CD14-positive monocyte (primary cell): ENCODE data around the gene MOB3B. TPM values are rescaled to one million over a fixed set of nuclear protein-coding genes. Genes with fewer than 3 reads are reported as not detected.

Experiments
- DNase-seq, 3 donors: peaks; one replicate each; pipeline ENCODE4 v3.0.0-alpha.2; 2011 to 2022
- H2AFZ ChIP-seq: 2 replicates; pipeline ENCODE4 v1.6.0; 2012; ENCODE audit warnings: mild to moderate bottlenecking, low read depth, low read length, inconsistent platforms; ENCODE audit not compliant: insufficient read depth, poor library complexity, severe bottlenecking
- H3K27ac ChIP-seq, 2 donors: 1 replicate in 1 of 2; 2 replicates in 1 of 2; pipeline ENCODE4 v1.5.1; 2012 to 2013; ENCODE audit warnings: low read length in 2 of 2, control low read depth in 1 of 2, inconsistent platforms in 1 of 2, low read depth in 1 of 2, mild to moderate bottlenecking in 1 of 2
- H3K27me3 ChIP-seq, 2 donors: one replicate each; pipeline versions ENCODE4 v1.6.0 to v1.6.1; 2011 to 2013; ENCODE audit warnings: low read length in 2 of 2; ENCODE audit not compliant: control insufficient read depth in 2 of 2, insufficient read depth in 2 of 2
- H3K36me3 ChIP-seq, 2 donors: replicated peaks in 1 of 2; 1 replicate in 1 of 2; 2 replicates in 1 of 2; pipeline versions ENCODE4 v1.5.1 to v1.6.1; 2012 to 2013; ENCODE audit warnings: low read length in 2 of 2, control low read depth in 1 of 2, inconsistent platforms in 1 of 2, mild to moderate bottlenecking in 1 of 2; ENCODE audit not compliant: insufficient read depth in 2 of 2, control insufficient read depth in 1 of 2
- H3K4me1 ChIP-seq, 2 donors: 1 replicate in 1 of 2; 2 replicates in 1 of 2; pipeline versions ENCODE4 v1.5.1 to v1.6.1; 2012 to 2013; ENCODE audit warnings: low read length in 2 of 2, control low read depth in 1 of 2, inconsistent platforms in 1 of 2, mild to moderate bottlenecking in 1 of 2, moderate library complexity in 1 of 2; ENCODE audit not compliant: insufficient read depth in 2 of 2, control insufficient read depth in 1 of 2
- H3K4me2 ChIP-seq: replicated peaks from 2 replicates; pipeline ENCODE3; 2012; ENCODE audit warnings: low read length, moderate library complexity, mild to moderate bottlenecking; ENCODE audit not compliant: poor library complexity, severe bottlenecking; ENCODE audit errors: extremely low read depth
- H3K4me3 ChIP-seq, 3 experiments: fragments of 200-600 bp in 1 of 3; sonication (generic) in 1 of 3; replicated peaks in 1 of 3; 1 replicate in 2 of 3; 2 replicates in 1 of 3; pipeline ENCODE4 v1.5.1; 2011 to 2013; ENCODE audit warnings: low read length in 3 of 3, mild to moderate bottlenecking in 3 of 3, control low read depth in 2 of 3, low read depth in 2 of 3, inconsistent platforms in 1 of 3, moderate library complexity in 1 of 3
- H3K79me2 ChIP-seq: 2 replicates; pipeline ENCODE4 v1.6.0; 2012; ENCODE audit warnings: mild to moderate bottlenecking, control low read depth, inconsistent platforms, low read length, moderate library complexity; ENCODE audit not compliant: insufficient read depth
- H3K9ac ChIP-seq: 2 replicates; pipeline ENCODE4 v1.6.0; 2017; ENCODE audit warnings: low read length, mild to moderate bottlenecking; ENCODE audit not compliant: insufficient read depth, poor library complexity, severe bottlenecking
- H3K9me3 ChIP-seq, 2 donors: replicated peaks in 1 of 2; 1 replicate in 1 of 2; 2 replicates in 1 of 2; pipeline versions ENCODE4 v1.5.1 to v1.6.1; 2012 to 2013; ENCODE audit warnings: low read length in 2 of 2, control low read depth in 1 of 2; ENCODE audit not compliant: control insufficient read depth in 1 of 2, insufficient read depth in 1 of 2
- H4K20me1 ChIP-seq: 2 replicates; pipeline ENCODE4 v1.6.0; 2012; ENCODE audit warnings: mild to moderate bottlenecking, low read length, control low read depth, moderate library complexity; ENCODE audit not compliant: insufficient read depth
- H3K27ac Mint-ChIP-seq, 7 donors: one replicate each; pipeline ENCODE4 v1.8.0; 2020; ENCODE audit warnings: mild to moderate bottlenecking in 7 of 7, mixed read lengths in 7 of 7, moderate library complexity in 6 of 7, inconsistent platforms in 2 of 7
- H3K27me3 Mint-ChIP-seq, 3 donors: one replicate each; pipeline ENCODE4 v1.8.0; 2021 to 2022; ENCODE audit warnings: low read depth in 3 of 3, mild to moderate bottlenecking in 3 of 3, mixed read lengths in 3 of 3, moderate library complexity in 3 of 3, inconsistent platforms in 1 of 3
- H3K36me3 Mint-ChIP-seq, 2 donors: one replicate each; pipeline ENCODE4 v1.8.0; 2020; ENCODE audit warnings: mixed read lengths in 2 of 2, inconsistent platforms in 1 of 2, mild to moderate bottlenecking in 1 of 2
- H3K4me1 Mint-ChIP-seq: one replicate; pipeline ENCODE4 v1.8.0; 2020; ENCODE audit warnings: mild to moderate bottlenecking, mixed read lengths
- H3K4me3 Mint-ChIP-seq, 2 donors: one replicate each; pipeline ENCODE4 v1.8.0; 2020; ENCODE audit warnings: mild to moderate bottlenecking in 2 of 2, mixed read lengths in 2 of 2, moderate library complexity in 1 of 2
- H3K9me3 Mint-ChIP-seq, 7 donors: one replicate each; pipeline ENCODE4 v1.8.0; 2020 to 2022; ENCODE audit warnings: mixed read lengths in 7 of 7, mild to moderate bottlenecking in 6 of 7, moderate library complexity in 6 of 7, inconsistent platforms in 2 of 7
- WGBS: methylation state at CpG from one replicate; pipeline ENCODE4 v1.1.5; 2013; ENCODE audit warnings: missing lambda C conversion rate; ENCODE audit not compliant: insufficient coverage; 5-methylcytosine and 5-hydroxymethylcytosine counted together
- intact Hi-C, 2 donors: fragments of 100-400 bp; cut with micrococcal nuclease; formaldehyde crosslinking; loops; one replicate each; pipeline versions ENCODE4 v1.15.0 to v1.15.1; 2023
- polyA plus RNA-seq, 3 donors: library from polyadenylated mRNA; depleted of rRNA in 1 of 3; unstranded in 2 of 3; stranded (reverse) in 1 of 3; fragments of 300-500 nt in 2 of 3; fragments of >200 nt in 1 of 3; fragmentation: Illumina TruSeq in 2 of 3; gene quantifications; 1 replicate in 2 of 3; 2 replicates in 1 of 3; pipeline ENCODE4 v1.2.3, GENCODE V29; 2012 to 2021
- TF ChIP-seq, protein P1 (sequence below): fragments of 200-600 bp; IDR thresholded peaks from one replicate; pipeline ENCODE4 v1.8.0; 2022; ENCODE audit warnings: antibody characterized with exemption, mild to moderate bottlenecking

The MOB3B gene
- polyA plus RNA-seq, 3 donors, result 1.2 to 2.2 (median 1.4) TPM

DNA sequence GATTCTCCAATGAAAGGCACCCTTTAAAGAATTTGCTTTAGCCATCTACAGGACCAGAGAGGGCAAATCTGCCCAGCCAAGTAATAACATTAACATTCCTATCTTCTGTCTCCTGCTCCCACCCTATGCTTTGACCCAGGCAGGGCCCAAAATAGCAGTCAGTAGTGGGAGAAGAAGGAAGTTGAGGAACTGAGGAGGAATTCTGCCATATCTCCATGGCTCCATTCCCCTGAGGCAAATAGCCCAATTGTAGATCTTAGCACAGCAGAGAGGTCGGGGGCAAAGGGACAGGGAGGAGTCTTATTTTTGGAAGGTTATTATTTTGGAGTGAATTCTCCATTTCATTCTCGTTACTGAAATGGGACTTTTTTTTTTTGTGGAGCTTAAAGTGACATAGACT, 116.7 kb downstream of the MOB3B start:
- Mint-ChIP-seq H3K9me3 (peaks cover 0 to 6% (median 0%) of the 10 kb centered on the region in 7 donors), H3K27ac (peak overlapping the region in 1 of 7 donors; percentile 30), H3K36me3 (peaks cover 0 to 4% of the 10 kb centered on the region in 2 donors), H3K4me3 (no peak overlapping the region), H3K27me3 (peaks cover 0 to 2% (median 0%) of the 10 kb centered on the region in 3 donors), H3K4me1 (peaks cover 4% of the 10 kb centered on the region)
- H2AFZ ChIP-seq, result no peak overlapping the region
- no peaks in the 10 kb centered on the region for H3K9me3 ChIP-seq
- no peak overlapping the region for H3K27ac ChIP-seq
- no peak overlapping the region for H3K4me3 ChIP-seq
- H3K36me3 ChIP-seq, result no peaks in the 10 kb centered on the region
- no peaks in the 10 kb centered on the region for H4K20me1 ChIP-seq
- DNase-seq, result no peak
- H3K79me2 ChIP-seq, result no peaks in the 10 kb centered on the region
- no peaks in the 10 kb centered on the region for H3K4me1 ChIP-seq
- intact Hi-C loops, result no loop called here
- no peak overlapping the region for H3K9ac ChIP-seq
- H3K27me3 ChIP-seq, result no peaks in the 10 kb centered on the region
- TF ChIP-seq, protein P1, sequence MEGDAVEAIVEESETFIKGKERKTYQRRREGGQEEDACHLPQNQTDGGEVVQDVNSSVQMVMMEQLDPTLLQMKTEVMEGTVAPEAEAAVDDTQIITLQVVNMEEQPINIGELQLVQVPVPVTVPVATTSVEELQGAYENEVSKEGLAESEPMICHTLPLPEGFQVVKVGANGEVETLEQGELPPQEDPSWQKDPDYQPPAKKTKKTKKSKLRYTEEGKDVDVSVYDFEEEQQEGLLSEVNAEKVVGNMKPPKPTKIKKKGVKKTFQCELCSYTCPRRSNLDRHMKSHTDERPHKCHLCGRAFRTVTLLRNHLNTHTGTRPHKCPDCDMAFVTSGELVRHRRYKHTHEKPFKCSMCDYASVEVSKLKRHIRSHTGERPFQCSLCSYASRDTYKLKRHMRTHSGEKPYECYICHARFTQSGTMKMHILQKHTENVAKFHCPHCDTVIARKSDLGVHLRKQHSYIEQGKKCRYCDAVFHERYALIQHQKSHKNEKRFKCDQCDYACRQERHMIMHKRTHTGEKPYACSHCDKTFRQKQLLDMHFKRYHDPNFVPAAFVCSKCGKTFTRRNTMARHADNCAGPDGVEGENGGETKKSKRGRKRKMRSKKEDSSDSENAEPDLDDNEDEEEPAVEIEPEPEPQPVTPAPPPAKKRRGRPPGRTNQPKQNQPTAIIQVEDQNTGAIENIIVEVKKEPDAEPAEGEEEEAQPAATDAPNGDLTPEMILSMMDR, result no peak
- 100% methylated on average over 1 of the region's 2 CpGs for WGBS
- no peak overlapping the region for H3K4me2 ChIP-seq

DNA sequence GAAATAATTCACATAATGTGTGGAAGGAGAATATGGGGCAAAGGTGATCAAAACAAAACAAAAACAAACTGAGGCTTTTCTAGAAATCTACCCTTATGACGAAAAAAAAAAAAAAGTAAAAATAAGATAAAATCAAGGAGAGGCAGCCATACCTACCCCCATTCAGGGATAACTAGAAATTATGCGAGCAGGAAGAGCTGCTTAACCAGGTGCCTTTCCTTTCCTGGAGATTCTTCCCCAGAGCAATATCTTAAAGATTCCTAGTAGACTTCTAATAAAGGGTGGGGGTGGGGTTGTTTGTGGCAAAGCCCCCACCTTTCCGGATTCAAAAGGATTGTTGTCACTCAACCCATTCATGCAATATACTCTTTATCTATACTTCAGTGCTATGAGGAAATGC, 117.5 kb downstream of the MOB3B start:
- no peak overlapping the region for H3K4me3 Mint-ChIP-seq
- peaks cover 0 to 4% of the 10 kb centered on the region in 2 donors for H3K36me3 Mint-ChIP-seq
- no peak for DNase-seq
- H3K9me3 ChIP-seq, result no peaks in the 10 kb centered on the region
- no peaks in the 10 kb centered on the region for H4K20me1 ChIP-seq
- TF ChIP-seq, protein P1, result no peak
- H3K4me1 Mint-ChIP-seq, result peaks cover 11% of the 10 kb centered on the region
- no peak overlapping the region for H3K27ac ChIP-seq
- no peaks in the 10 kb centered on the region for H3K36me3 ChIP-seq
- no peak overlapping the region for H3K9ac ChIP-seq
- no peaks in the 10 kb centered on the region for H3K4me1 ChIP-seq
- peaks cover 0 to 2% (median 0%) of the 10 kb centered on the region in 3 donors for H3K27me3 Mint-ChIP-seq
- intact Hi-C loops, result no loop called here
- no peaks in the 10 kb centered on the region for H3K79me2 ChIP-seq
- H3K27me3 ChIP-seq, result no peaks in the 10 kb centered on the region
- H2AFZ ChIP-seq, result no peak overlapping the region
- H3K4me3 ChIP-seq, result no peak overlapping the region
- no peak overlapping the region for H3K4me2 ChIP-seq
- no CpG with 5 or more reads among the region's 3 CpGs for WGBS
- H3K9me3 Mint-ChIP-seq, result no peaks in the 10 kb centered on the region
- H3K27ac Mint-ChIP-seq, result no peak overlapping the region
